Stimulated activated CD4-positive, alpha-beta T cell treated with anti-CD3 and anti-CD28 coated beads, Interleukin-4, amount 100 ng/mL, for 4 hours (primary cell): ENCODE measurements around the gene COMMD6.
"Not testable (repeated sequence)": the region's sequence is repeated elsewhere in the genome, so short reads cannot be mapped to it uniquely, and the experiment has no call there.

Experiments used
- DNase-seq, 2 experiments: peaks; one replicate each; pipeline ENCODE4 v3.0.0-alpha.2; 2020

The COMMD6 gene

DNA sequence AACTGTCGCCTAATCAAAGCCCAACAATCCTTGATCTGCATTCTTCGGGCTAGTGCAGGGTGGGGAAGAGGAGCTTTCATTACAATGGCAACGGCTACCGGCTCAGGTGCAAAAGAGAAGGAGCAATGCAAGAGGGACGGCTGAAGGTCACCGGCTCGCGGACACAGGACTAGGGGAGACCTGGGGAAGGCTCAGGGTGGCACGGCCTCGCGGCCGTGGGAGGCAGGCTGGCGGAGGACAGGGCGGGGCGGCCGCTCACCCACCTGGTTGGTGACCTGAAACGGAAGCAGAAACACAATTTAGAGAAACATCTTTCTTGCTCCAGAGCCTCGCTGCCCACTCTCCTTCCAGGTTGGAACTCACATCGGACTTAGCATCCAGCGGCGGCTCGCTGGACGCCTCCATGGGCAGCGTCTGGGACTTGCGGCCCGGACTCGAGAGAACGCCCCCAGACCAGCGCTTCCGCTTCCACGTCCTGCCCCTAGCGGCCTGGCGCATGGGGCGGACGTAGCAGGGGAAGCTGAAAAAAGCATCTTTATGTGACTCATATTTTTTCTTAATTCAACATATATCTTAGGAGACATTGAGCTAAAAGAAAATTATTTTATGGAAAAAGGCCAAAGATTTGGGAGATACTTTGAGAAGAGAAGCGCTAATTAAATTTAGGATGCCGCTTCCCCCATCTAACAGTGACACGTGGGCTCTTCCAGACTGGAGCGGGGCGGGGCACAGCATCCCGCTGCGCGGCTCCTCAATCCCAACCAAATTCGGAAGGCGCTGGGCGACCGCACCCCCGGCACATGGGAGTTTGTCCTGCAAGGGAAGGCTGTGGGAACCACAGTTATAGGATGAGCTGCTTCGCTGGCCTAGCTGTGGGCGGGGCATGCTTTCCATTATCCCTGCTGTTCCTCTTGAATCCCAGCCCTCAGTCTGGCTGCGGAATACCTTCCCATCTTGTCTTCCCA is at the start of gene COMMD6:
Gene COMMD6, minus strand, starts transcription at position 441 of the 965 bp plus-strand sequence. Its CDS starts 36 bp downstream, at position 405.
- peak; percentile 62 to 63 for DNase-seq

DNA sequence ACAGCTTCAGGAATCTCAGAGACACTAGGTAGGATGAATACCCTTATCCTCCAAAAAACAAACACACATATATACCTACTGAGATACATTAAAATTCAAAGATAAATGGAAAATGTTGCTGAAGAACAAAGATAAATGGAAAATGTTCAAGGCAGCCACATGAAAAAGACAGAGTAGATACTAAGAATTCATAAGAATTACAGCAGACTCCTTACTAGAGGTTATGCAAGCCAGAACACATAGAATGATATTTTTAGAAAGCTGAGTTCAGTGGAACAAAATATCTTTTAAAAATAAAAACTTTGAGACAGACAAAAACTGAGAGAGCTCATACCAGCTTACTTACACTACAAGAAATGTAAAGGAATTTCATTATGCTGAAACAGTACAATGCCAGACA is 47.5 kb upstream of the COMMD6 start:
- DNase-seq: no peak

DNA sequence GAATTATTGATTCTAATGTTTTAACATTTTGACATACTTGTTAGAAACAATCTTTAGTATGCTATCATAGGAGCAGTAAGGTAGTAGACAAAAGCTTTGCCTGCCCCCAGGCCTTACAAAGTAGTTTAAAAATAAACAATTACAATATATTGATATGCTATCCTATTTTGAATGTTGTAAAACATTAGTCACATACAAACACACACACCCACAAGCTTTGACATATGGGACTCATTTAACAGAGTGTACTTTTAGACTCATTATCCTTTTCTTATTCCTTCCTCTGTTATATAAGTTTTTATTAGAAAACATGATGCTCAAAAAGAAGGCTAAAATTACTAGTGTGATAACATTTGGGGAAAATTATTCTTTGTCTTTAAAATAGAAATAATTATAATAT is 45.5 kb upstream of the COMMD6 start:
- no peak for DNase-seq

DNA sequence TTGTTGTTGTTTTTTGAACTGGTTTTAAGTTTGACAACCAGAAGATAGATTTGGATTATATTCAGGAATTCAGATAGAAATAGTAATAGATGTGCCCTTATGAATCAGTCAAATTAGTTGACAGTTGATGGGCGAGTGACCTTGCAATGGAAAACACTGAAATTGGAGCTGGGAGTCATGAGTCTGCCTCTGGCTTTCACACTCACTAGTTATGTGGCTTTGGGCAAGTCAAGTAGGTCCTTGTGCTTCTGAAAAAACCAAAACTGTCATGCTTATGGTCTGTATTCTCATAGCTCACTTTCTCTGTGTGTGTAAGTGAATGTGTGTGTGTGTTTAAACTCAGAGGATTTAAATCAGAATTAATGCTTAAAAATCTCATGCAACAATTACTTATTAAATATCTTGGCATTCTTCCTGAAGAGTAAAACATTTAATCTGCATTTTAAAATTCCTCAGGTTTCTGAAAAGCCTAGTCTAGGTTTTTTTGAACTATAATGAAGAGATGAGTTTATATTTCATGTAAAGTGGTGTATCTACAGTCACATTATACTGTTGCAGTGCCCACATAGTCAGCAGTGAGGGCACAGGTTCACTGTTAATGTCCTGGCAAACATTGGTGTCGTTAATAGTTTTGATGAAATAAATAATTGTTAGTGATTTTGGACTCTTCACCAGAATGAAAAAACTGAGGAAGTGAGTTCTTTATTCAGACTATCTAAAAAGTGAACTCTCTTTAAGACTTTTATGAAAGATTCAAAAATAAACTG is 44.4 kb upstream of the COMMD6 start:
- DNase-seq: no peak

DNA sequence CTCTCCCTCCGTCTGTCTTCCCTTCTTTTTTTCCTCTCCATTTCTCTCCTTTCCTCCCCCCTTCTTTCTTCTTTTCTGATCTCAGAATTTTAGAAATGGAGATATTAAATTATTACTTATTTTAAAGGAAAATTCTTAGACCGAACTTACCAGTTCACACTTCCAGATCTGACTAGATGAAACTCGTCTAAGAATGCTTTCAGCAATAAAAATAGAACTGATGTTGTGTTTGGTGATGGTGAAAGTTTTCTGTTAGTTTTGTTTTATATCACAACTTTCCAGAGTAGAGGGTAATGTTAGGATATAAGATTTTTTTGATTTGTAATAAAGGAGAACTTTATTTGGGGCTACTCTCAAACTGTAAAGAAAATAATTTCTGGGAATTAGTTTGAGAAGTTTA is 41.9 kb upstream of the COMMD6 start:
- no peak for DNase-seq

DNA sequence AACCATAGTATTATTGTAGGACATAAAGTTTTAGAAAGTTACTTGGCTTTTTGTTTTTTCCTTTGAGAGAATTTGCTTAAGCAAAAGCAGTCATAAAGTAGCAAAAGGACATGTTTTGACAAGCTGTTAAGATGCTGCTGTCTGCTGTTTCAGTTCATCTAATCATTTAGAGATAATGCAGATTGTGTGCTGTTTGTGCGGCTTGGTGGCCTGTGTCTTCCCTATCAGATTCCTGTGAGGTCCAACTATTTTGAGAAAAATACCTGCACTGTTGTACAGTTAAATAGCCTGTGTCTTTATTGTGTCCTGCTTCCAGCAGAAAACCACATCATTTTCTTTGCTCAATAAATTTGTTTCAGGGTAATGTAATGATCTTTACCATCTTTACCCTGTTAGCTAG is 31.9 kb upstream of the COMMD6 start:
- DNase-seq: no peak

DNA sequence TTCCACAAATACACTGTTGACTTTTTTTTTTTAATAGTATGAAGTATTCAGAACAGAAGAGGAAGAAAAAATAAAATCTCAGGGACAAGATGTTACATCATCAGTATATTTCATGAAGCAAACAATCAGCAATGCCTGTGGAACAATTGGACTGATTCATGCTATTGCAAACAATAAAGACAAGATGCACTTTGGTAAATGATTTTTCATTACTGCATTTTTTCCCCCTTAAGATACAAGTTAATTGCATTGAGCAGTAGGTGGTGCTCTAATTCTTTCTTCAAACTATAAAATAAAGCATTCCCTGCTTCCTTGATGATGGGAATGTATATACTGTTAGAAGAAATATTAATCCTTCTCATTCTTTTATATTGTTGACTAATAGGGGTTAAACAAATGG is 29.0 kb upstream of the COMMD6 start:
- DNase-seq: no peak

DNA sequence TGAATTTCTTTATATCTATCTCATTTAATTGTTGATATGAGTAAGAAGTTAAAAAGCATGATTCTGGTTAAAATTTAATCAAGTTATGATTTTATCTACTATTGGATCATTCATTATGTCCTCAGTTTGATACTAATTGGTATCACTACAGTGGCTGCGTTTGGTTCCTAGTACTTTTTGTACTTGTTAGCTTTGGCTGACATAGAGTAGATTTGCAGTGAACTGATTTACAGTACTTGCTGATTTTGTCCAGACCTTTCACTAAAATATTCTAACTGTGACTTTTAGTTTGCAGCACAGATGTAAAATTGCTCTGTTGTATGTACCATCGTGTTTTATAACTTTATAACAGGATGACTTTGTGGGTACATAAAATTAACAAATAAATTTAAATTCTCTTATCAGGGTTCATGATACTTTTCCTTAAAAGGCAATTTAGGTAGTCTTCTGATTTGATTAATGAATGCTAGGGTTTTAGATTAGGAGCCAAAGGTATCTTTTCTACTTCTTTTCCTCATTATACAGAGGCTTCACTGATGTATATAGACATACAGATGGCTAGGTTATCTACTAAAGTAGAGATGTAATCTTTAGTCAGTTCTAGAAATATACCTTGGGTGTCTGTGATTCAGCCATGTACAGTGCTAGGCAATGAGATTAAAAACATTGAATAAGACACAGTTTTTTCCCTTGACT is 20.7 kb upstream of the COMMD6 start:
- DNase-seq: no peak

DNA sequence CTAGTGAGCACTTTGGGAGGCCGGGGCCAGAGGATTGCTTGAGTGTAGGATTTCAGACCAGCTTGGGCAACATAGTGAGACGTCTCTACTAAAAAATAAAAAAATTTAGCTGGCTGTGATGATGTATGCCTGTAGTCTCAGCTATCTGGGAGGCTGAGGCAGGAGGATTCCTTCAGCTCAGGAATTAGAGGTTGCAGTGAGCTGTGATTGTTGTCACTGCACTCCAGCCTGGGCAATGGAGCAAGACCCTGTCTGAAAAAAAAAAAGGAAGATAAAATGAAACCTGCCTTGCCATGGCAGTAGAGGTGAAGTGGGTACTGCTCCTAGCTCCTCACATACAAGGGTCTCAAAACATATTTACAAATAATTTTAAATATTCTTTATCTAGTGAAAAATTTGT is 19.3 kb upstream of the COMMD6 start:
- no peak for DNase-seq

DNA sequence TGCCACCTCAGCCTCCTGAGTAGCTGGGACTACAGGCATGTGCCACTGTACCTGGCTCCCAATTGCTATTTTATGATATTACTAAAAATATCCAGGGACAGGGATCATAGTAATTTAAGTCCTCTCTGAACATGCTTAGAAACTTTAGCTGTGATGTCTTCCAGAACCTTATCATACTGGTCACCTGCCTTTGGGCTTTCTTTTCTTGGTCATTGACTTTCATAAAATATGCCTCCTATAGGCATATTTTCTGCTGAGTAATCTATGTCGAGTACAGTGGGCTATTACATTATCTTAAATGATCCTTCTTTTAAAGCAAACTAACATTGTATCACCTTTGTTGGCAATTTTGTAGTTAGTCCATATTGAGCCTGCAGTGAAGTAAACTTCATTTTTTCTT is 18.2 kb upstream of the COMMD6 start:
- DNase-seq: no peak

DNA sequence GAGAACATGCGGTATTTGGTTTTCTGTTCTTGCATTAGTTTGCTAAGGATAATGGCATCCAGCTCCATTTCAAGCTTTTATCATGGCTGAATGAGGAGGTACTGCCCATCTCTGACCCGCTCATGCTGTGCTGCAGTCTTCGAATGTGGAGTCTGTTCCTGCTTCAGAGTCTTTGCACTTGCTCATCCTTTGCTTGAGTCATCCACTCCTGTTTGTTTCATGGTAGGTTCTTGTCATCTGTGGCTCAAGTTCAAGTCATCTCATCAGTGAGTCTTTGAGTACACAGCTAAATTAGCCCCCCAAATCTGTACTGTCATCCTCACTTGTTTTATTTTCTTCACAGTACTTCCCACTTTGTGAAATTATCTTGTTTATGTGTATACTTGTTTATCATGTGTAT is 17.3 kb upstream of the COMMD6 start:
- no peak for DNase-seq

DNA sequence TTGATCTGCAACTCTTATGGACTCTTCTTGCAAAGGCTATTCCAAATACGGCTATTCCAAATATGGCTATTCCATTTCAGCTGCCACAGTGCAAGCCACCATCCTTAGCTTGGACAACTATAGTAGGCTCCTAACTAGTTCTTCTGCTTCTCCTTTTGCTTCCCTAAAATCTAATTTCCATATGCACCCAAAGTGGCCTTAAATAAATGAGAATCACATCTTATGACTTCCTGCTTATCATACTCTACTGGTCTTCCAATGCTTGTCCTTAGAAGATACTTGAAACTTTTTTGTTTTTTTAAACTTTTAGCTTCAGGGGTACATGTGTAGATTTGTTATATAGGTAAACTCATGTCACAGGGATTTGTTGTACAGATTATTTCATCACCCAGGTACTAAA is 16.8 kb upstream of the COMMD6 start:
- DNase-seq: no peak

DNA sequence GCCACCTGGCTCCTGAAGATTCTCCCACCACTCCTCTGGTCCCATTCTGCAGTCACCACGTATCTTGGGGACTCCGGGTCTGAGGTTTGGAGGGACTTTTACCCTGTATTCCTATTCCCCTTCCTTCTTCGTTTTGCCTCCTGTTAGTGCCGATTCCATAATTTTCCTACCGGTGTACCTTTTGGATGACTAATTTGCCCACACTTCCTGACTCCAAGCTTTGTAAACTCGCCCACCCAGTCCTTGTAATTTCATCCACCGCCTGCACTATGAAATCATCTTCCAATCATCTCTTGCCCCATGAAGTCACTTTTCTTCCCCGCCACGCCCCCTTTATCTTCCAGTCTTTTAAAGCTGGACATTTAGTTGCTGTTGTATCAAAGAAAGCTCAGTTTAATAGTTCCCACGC is 12.5 kb upstream of the COMMD6 start:
- DNase-seq: peak in 1 of 2 experiments; percentile 39

DNA sequence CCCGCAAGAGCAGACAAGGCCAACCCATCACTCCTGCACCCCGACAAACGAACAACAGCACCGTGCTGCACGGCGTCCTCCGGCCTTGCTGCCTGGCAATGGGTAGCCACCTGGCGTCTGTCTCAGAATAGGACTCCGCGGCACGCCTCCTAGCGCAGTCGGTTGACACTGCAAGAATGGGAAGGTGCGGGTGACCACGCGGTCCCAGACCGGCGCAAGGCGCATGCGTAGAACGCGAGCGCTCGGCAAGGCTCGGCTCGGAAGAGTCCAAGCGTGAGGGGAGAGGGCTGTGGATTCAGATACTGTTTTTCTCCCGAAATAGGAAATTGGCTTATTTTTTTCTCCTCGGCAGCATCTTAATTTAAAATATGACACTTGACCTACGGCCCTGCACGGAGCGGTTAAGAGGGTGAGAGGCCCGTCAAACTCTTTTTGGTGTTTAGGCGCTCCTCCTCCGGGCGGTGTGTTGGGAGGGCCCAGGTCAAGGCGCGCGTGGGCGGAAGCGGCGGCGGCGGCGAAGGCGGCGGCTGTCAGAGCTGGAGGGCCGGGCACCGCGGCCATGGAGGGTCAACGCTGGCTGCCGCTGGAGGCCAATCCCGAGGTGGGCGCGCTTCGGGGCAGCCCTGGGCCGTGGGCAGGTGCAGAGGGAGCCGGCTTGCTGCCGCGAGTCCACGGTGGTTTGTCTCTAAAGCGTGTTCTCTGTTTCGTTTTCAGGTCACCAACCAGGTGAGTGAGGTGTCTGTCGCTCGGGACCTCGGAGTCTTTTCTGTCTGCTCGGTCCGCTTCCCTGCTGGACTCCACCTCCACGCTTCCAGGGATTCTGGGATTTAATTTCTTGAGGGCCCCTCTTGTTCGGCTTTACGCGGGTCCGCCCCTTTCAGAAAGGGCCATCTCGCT is 11.9 kb upstream of the COMMD6 start, which contains the start of gene UCHL3:
Gene UCHL3, plus strand, starts transcription at position 530 of the 897 bp plus-strand sequence. Its CDS starts 30 bp downstream, at position 560.
- peak; percentile 96 to 97 for DNase-seq

DNA sequence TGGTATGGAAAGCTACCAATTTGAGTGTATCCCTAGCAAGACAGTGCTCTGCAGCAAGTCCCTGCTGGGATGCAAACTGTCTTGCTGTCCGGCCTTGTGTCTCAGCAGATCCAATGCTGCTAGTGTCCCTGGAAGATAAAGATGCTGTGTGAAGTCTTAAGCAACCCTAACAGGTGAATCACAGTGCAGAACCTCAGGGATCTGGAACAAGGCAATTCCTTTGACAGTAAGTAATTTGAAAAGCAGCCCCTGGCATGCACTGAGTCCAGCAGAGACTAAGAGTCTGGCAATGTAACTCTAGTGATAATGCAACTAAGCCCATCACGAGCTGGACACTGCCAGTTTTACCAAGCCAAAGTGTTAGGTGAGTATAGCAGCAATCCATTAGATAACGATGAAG is 10.3 kb upstream of the COMMD6 start:
- no peak for DNase-seq

DNA sequence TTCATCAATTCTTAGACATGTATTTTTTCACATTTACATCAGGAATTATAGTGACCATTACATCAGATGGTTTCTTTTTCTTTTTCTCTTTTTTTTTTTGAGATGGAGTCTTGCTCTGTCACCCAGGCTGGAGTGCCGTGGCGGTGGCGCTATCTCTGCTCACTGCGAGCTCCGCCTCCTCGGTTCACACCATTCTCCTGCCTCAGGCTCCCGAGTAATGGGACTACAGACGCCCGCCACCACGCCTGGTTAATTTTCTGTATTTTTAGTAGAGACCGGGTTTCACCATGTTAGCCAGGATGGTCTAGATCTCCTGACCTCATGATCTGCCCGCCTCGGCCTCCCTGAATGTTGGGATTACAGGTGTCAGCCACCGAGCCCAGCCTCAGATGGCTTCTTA is 7.7 kb upstream of the COMMD6 start:
- not testable (repeated sequence) for DNase-seq

DNA sequence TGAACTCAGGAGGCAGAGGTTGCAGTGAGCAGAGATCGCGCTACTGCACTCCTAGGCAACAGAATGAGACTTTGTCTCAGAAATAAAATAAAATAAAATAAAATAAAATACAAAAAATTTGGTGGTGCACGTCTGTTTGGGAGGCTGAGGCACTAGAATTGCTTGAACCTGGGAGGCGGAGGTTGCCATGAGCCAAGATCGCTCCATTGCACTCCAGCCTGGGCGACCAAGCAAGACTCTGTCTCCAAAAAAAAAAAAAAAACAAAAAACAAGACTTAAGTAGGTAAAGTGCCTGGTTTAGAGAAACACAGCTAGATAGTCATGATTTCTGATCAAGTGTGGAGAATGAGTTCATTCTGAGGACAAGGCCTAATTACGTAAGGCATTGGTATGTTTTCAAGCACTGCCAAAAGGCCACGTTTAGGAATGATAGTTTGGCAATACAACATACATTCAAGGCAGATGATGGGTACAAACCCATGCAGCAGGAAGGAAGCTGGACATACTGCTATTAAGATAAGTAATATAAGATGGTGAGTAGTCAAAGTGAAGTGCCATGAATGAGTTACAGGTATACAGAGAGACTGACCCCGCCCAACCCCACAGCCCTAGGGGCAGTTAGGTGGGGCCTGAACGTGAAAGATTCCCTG is 7.2 kb upstream of the COMMD6 start:
- DNase-seq: no peak

DNA sequence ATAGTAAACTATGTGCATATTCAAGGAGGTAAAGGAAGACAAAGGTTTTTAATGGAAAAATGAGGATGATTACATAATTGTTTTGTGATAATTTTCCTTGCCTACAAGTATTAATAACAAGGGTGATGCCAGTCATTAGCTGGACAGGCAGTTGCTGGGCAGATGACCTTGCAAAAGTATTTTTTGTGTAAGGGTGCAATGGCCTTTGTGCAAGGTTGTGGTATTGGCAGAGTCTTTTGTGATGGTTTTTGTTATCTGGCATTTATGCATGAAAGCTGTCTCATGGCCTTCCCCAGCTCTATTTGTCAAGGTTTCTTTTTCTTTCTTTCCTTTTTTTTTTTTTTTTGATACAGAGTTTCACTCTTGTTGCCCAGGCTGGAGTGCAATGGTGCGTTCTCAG is 4.3 kb upstream of the COMMD6 start:
- no peak for DNase-seq

DNA sequence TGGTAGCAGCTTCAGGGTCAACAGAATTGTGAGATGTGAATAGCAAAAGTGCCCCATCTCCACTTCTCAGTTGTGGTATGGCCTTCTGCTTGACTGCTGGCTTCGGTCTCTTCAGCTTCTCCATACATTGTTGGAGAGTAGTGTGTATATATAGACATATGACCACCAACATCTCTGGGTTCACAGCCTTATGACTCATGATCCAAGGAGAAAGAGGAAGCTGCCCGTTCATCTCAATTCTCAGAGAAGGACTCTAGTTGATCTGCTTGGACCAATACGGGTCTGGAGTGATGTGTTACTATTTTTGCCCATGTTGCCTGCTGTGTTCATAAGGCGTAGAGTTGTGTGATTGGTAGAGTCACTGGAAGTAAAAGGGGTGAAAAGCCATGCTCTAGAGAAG is 3.6 kb upstream of the COMMD6 start:
- no peak for DNase-seq

DNA sequence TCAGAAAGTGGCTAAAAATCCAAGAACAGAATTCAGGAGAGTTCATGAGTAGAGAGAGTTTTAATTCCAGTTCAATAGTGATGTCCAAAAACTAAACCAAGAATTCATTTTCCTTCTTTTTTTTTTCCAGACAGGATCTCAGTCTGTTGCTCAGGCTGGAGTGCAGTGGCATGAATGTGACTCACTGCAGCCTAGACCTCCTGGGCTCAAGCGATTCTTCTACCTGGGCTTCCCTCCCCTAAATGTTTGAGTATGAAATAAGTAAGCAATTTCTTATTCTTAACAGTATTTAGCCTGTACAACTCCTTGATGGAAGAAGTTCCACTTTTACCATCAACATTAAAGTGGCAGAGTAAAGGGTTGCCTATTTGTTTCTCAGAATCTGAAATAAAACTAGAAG is 3.8 kb downstream of the COMMD6 start:
- DNase-seq: no peak

DNA sequence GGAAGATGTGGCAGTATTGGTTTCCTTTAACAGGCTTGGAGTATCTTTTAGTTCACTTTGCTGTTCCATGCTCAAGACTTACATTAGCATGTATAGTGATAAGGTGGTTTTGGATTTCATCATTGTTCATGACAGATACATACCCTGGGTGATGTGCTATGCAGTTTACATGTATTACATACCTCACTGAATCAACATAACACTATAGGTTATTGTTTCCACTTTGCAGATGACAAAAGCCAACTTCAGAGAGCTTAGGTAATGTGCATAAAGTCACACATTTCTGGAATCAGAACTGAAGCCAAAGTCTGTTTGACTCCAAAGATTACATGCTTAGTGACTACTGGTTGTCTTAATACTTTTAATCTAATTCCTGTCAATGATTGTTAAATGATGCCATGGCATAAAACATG is 7.1 kb downstream of the COMMD6 start:
- no peak for DNase-seq

DNA sequence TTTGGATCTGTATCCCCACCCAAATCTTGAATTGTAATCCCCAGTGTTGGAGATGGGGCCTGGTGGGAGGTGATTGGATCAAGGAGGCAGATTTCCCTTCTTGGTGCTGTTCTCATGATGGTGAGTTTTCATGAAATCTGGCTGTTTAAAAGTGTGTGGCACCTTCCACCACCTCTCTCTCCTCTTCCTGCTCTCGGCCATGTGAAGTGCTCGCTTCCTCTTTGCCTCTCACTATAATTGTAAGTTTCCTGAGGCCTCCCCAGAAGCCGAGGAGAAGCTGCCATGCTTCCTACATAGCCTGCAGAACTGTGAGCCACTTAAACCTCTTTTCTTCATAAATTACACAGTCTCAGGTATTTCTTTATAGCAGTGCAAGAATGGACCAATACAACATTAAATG is 15.7 kb downstream of the COMMD6 start:
- no peak for DNase-seq
